Activated T-cell treated with anti-CD3 and anti-CD28 coated beads for 24 hours (primary cell): ENCODE data around the gene RHBDF1.
A peak's percentile ranks its signal among the peaks of the same experiment; 100 is the strongest.
"Not testable (repeated sequence)": the region's sequence is repeated elsewhere in the genome, so short reads cannot be mapped to it uniquely, and the experiment has no call there.

Experiments
- DNase-seq: peaks from one replicate; pipeline ENCODE4 v3.0.0-alpha.2; 2020; ENCODE audit warnings: low read depth

The RHBDF1 gene

DNA sequence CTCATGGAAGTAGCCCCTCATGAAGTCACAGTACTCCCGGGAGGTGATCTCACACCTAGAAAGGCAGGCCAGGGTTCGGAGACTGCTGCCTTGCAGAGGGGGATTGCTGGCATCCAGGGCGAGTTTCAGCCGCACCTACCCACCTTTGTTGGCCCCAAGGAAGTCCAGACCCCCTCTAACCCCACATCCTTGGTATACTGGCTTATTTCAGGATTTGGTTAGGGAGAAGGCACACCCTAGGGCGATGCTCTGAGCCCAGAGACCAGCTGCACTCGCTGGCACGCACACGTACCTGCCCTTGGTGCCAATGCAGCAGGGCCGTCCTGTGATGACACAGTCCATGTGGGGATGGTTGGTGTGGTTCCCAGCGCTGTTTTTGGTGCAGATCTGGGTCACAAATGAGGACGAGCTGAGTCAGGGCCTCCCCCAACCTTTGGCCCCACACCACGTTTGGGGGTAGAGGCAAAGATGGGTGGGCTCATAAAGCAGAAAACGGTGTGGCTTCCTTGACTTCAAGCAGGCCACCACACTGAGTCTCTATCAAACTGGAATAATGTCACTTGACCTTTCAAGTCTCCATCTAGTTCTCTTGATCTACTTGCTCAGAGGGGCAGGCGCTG lies 12.9 kb downstream of the RHBDF1 start:
- DNase-seq: no peak

DNA sequence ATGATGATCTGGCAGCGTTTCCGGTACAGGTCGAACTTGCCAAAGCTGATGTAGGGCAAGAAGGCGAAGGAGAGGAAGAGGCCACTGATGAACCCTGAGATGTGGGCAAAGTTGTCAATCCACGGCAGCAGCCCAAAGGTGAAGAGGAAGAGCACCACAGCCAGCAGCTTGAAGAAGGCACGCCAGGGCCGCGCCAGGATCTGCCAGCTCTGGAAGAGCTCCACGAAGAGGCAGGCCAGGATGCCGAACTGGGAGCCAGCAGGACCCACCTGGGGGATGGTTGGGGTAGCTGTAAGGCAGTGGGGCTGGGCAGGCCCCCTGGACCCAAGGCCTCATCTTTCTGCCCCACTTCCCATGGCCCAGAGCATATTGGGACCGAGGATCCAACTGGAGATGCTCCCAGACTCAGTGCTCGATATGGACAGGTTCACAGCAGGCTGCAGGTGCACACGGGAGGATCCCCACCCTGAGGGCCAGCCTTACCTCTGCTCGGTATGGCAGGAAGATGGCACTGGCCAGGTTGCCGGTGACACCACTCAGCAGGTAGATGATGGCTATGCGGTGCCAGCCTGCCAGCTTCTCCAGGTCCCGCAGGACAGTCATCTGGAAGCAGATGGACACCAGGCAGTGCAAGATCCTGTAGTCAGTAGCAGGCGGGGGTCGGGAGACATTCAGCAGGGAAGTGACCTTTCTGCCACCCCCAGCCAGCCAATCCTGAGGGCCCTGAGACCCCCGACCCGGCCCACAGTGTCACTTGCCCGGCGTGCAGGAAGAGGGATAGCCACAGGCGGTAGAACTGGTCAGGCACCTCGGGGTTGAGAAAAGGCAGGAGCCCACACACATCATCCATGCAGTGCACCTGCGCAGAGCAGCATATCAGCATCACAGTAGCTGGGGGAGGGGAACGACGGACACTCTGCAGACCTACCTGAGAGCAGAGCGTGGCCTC lies 13.7 kb downstream of the RHBDF1 start:
- no peak for DNase-seq

DNA sequence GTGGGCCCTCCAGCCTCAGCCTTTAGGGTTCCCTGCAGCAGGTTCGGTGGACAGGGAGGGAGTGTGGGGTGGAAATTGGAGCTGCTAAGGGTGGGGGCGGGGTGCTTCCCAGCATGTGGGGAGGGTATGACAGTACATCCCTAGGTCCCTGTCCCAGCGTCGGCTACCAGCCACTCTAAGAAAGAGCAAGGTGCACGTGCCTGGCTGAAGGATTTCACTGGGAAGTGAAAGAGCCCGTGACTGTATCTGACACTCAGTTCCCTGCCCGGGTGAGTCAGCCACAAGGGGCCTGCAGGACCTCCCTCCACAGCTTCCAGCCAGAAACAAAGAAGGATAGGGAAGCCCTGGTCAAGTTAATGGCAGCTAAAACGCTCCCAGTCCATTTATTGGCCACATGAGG lies 14.7 kb downstream of the RHBDF1 start:
- no peak for DNase-seq

DNA sequence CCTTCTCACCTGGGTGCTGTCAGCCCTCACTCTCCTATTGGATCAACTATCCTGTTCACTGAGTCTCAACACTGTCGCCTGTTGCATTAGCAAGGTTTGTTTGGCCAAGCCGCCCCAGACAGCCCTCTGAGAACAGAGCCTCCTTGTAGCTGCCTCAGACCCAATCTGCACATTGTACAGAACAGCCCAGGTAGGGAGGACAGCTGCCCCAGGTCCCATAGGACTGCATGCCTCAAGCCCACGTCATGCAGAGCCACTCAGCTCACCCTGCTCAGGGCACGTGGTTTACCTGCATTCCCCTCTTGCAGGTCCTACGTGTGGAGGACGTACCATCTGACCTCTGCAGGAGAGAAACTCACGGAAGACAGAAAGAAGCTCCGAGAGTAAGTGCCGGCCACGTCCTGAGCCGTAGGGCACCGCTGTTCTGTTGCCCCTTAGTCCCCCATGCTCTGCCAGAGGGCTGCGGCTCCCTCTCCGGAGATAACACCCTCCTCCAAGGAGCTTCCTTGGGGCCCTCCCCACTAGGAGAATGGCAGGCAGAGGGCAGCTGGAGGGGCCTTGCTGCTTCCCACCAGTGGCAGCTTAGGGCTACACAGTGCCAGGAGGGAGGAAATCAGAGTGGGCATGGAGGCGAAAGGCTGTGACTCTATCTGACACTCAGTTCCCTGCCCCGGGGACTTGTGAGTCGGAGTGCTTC lies 16.1 kb downstream of the RHBDF1 start:
- no peak for DNase-seq

DNA sequence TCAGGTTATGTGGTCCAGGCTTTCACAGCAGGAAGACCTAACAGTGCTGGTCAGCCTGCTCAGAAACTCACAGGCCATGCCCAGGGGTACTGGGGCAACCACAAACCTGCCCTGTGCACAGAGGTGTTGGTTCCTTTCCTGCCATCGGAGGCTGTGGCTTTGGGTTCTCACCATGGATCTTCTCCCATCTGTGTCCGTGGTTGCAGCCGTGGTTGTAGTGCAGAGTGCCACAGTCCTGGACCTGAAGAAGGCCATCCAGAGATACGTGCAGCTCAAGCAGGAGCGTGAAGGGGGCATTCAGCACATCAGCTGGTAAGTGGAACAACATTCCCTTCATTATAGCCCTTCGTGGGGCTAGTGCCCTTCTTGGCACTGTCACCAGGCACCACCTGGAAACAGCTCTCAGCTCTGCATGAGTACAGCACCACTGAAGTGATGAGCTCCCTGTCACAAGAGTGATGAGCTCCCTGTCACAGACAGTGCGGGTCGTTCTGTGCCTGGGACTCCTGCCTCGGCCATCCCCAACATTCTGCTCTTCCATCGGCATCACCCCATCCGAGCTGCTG lies 16.8 kb downstream of the RHBDF1 start:
- no peak for DNase-seq

DNA sequence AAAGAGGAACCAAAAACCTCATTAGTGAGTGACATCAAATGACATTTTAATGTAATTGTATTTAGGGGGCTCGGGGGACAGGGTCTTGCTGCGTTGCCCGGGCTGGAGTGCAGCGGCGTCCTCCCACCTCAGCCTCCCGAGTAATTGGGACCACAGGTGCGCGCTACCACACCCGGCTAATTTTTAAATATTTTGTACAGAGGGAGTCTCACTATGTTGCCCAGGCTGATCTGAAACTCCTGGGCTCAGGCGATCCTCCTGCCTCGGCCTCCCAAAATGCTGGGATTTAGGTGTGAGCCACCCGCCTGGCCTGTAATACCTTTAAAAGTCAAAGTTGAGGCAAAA lies 18.2 kb downstream of the RHBDF1 start:
- no peak for DNase-seq

DNA sequence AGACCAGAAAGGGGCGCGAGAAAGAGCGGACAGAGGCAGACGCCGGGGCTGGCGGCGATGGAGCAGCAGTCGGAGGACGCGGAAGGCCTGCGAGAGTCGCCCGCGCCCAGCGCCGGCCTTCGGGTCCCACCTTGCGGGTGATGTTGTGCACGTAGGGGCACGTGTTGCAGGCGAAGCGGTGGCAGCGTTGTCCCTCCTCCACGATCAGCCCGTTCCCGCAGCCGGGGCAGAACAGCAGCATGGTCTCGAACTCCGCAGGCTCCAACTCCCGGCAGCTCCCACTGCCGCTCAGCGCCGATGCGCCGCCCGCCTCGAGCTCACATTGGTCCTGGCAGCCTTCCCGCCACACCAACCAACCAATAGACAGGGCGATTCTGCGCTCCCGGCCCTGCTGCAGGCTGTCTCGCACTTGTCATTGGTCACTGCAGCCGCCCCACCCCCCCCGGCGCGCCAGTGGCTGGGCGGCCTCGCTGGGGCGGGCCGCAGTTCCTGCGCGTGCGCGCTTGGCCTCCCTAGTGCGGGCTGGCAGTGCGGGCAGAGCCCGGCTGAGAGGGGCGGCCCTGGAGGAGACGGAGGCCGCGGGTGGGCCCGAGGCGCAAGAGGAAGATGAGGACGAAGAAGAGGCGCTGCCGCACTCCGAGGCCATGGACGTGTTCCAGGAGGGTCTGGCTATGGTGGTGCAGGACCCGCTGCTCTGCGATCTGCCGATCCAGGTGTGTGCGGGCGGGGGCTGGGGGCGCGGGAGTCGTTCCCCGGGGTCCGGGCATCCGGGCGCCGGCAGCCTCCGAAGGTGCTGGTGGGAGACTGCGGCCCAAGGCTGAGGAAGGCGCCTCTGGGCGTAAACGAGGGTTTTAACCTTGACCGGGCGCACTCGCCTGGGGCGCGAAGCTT lies 18.8 kb downstream of the RHBDF1 start, which contains the start of the genes POLR3K and SNRNP25:
Gene POLR3K, minus strand, starts transcription at position 263 of the 891 bp plus-strand sequence. Its CDS starts 22 bp downstream, at position 241.
Gene SNRNP25, plus strand, starts transcription at position 483 of the 891 bp plus-strand sequence. Its CDS starts 189 bp downstream, at position 672.
- DNase-seq: peak; percentile 98

DNA sequence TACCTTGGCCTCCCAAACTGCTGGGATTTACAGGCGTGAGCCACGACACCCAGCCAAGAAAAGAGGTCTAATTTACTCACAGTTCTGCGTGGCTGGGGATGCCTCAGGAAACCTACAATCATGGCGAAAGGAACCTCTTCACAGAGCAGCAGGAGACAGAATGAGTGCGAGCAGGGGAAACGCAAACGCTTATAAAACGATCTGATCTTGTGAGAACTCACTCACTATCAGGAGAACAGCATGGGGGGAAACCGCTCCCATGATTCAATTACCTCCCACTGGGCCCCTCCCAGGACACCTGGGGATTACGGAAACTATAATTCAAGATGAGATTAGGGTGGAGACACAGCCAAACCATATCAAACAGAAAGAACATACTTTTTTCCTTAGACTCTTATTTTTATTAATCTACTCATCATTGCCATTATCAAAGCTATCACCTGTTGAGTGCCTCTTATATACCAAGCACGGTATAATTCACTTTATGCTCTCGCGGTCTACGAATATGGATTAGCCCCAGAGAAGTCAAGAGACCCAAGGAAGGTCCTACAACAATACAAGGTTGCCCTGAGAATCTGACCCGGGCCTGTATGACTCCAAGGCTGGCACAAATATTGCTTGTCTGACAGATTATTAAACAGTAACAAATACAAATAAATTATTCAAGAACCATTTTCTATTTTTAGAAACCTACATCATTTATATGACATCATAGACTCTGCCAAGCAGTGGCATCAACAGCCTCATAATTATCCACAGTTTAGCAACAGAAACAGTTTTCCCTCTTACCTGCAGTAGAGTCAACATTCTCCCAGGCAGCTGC lies 21.5 kb downstream of the RHBDF1 start:
- DNase-seq: no peak

DNA sequence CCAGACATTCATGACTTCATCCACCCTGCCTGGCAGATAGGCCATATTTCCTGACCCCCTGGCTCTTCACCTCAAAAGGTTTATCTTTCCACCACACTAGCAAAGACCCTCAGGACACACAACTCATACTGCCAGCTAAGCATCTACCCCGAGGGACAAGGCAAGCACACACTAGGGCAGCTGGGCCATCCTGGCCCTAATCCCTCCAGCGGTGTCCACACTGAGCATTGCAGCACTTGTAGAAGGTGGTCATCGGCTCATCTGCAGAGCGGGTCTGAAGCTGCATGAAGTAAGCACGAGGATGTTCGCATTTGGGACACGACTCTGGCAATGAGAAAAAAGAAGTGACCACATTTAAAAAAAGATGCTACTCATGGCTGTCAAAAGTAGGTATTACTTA lies 25.2 kb downstream of the RHBDF1 start:
- no peak for DNase-seq

DNA sequence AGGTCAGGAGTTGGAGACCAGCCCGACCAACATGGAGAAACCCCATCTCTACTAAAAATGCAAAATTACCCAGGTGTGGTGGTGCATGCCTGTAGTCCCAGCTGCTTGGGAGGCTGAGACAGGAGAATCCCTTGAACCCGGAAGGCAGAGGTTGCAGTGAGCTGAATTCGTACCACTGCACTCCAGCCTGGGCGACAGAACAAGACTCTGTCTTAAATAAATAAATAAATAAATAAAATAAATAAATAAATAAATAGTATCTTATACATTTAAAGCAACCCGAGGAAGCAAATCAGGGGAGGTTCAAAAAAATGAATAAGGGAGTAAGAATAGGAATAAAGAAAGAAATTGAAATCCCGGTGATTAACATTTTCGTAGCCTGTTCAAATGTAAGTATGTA lies 25.9 kb downstream of the RHBDF1 start:
- DNase-seq: not testable (repeated sequence)

DNA sequence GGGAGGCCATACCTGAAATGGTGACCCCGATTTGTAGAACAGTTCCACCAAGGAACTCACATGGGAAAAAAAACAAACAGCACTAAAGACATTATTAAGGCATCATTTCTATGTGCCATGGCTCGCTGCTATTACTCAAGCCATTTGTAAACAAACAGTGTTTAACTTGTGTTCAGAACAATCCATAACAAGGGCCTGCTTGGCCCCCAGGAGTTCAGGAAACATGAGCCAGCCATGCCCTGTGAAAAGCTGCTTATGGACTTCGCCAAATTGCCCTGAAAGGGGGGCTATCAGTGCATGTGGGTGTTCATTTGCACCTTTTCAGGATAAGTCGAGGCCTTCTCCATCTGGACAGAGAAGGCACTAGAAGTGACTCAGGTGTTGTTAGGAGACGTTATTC lies 27.0 kb downstream of the RHBDF1 start:
- DNase-seq: no peak

DNA sequence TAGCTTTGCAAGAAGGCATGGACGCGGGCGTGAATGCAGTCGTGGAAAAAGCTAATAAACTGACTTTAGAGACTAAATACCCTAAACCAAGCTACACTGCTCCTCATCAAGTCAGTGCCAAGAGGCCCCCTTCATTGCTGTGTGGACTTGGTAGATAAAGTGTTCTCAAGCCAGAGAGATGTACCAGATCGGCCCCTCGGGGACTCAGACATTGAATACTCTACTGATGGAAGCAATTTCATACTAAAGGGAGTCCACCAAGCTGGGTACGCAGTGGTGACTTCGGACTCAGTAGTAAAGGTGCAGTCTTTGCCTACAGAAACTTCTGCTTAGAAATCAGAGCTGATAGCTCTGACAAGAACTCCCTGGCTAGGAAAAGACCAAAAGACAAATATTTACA lies 27.8 kb downstream of the RHBDF1 start:
- no peak for DNase-seq

DNA sequence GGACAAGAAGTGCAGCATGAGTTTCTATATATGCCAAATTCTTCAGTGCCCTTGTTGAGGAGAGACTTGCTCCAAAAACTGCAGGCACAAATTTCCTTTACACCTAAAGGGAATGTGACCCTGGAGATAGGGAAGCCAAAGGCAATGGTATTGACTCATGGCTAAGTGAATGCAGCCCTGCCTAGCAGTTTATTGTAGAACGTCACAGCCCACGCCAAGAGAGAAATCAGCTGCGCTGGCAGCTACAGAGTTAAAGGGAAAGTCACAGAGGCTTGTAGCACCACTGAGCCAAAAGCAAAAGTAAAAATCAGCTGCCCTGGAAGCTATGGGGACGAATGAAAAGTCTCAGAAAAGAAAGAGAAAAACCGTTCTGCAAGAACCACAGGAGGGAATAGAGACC lies 29.1 kb downstream of the RHBDF1 start:
- no peak for DNase-seq

DNA sequence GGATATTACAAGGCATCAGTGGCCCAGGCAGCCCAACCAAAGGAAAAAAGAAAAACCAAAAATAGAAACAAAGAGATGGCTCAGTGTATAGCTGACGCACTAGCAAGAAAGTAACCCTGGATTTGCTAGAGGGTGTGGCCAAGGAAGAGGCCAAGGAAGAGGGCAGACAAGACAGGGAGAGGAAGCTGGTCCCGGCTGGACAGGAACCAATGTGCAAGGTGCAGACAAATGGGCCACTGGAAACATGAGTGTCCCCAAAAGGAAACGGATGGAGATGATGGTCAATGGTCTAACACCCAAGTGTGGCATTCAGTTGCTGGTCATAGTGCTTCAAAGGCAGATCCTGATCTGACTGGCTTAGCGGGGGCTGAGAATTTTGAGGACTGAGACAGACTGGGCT lies 29.7 kb downstream of the RHBDF1 start:
- no peak for DNase-seq

DNA sequence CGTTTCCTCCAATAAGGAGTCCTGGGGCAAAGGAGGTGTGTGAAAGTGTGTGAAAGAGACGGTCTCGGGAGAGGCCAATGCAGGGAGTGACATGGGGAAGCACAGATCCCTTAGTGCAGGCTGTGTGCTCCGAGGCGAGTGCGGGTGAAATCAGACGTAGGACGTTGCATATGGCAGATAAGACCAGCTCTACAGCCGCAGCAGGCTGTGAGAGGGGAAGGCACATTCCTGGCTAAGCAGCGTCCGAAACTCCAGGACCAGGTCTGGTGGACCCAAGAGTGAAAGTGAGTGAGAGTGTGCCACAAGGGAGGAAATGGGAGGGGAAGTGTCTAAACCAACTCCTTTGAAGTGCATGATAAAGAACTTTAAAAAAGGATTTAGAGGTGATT lies 30.4 kb downstream of the RHBDF1 start:
- no peak for DNase-seq

DNA sequence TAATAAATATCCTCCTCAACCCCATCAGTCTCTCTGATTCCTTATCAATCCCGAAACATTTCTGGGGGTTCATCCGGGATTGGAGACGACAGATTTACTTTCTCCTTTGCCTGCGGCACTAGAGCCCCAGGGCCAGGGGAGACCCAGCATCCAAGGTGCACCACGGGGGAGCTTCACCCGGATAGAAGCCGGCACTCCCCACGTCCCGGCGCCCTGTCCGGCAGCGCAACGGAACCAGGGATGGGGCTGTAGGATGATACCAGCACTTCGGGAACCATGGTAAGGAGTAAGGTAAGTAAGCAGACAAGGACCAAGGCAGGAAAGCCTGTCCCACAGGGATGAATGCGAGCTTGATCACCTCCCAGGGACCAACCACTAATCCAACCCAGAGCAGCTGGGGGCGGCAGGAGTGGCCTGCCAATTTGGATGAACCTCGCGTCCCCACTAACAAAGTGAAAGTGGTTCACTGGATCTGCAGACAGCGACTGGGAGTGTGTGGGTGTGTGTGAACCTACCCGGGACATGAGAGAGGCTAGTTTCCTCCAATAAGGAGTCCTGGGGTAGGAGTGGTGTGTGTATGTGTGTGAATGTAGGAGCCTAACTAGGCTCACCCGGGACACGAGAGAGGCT lies 30.9 kb downstream of the RHBDF1 start:
- DNase-seq: no peak

DNA sequence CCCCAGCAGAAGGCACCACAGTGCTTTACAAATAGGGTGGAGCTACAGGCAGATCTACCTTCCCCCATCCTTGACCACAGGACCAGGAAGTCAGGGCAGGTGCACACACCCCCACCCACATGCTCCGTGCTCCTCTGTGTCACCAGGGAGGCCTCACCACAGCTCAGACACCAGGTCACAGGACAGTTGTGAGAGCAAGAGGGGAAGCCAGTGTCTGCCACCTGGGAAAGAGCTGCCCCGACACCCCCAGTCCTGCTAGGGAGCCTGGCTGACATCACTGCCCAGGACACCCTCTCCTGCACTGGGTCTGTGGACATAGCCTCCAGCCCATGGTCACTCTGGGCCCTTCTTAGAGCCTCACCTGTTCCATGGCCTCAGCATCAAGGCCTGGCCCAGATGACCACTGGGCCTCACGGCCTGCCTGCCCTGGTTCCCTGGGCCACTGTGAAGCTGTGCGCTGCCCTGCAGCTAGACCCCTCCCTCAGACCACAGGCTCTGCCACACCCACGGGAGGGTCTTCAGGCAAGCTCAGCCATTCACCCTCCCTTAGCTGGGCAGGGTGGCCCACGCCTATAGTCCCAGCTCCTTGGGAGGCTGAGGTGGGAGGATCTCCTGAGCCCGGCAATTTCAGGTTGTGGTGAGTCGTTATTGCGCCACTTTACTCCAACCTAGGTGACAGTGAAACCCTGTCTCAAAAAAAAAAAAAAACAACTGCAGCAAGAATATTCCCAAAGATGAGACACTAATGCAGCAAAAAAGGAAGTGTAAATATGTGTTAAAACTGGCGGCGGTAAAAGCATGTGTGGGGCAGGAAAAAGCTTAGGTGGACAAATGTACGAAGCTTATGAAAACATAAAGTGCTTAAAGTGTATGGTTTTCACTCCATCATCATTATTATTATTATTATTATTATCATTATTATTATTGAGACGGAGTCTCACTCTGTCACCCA lies 33.2 kb downstream of the RHBDF1 start:
- DNase-seq: peak; percentile 26

DNA sequence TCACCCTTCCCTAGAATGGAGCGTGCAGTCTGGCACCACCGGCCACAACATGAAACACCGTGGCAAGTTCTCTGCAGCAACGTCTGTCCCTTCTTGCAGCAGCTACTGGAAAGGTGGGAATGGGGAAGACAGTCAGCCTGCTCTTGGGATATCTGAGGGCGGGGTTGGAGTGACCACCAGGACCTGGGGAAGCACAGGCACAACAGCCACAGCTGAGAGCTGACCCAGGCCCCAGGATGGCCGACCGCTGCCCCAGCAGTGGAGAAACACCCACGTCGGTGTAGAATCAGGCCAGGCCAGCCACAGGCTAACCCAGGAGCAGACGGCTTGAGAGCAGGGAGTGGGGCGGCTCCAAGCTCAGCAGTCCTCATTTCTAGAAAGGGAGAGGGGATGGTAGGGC lies 34.2 kb downstream of the RHBDF1 start:
- not testable (repeated sequence) for DNase-seq

DNA sequence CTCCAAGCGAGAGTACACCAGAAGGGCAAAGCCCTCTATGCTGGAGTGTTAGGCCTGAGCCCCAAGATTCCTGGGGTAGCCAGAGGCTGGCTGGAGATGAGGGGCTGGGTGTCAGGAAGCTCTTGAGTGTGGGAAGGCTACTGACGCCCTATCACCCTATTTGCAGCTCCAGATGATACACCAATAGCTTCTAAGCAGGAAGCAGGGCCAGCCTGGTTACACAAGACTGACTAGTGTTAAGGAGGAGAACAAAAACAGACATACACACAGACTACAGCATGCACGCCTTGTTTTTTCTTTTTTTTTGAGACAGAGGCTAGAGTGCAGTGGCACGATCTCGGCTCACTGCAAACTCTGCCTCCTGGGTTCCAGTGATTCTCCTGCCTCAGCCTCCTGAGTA lies 34.9 kb downstream of the RHBDF1 start:
- DNase-seq: no peak
